H1 (cell line): Measurements from ENCODE around the gene MAPK13. TPM values are rescaled to one million over a fixed set of nuclear protein-coding genes. Genes with fewer than 3 reads are reported as not detected.

Experiments used
- CTCF ChIA-PET: fragments of 300-600 bp; sonication (Branson Sonifier 250); formaldehyde crosslinking; loops from one replicate; lab custom pipeline; 2021; ENCODE audit not compliant: partially characterized antibody; lab: Charles Lee
- POLR2A ChIA-PET: fragments of 300-600 bp; sonication (Branson Sonifier 250); formaldehyde crosslinking; loops from one replicate; lab custom pipeline; 2021; ENCODE audit warnings: inconsistent platforms; ENCODE audit not compliant: partially characterized antibody; lab: Charles Lee
- DNase-seq, 2 experiments: peaks; one replicate each; pipeline versions ENCODE4 v3.0.0 to v3.0.0-alpha.2; 2010 to 2022; ENCODE audit warnings: low spot score in 2 of 2, low read depth in 1 of 2, mixed read lengths in 1 of 2
- FAIRE-seq: peaks from 2 replicates; lab custom pipeline; 2011; peaks lifted over from hg19 to GRCh38; lab: Jason Lieb, UNC
- H2AFZ ChIP-seq: 2 replicates; pipeline ENCODE4 v1.8.1; 2012; ENCODE audit warnings: low read length, inconsistent platforms
- H2AK5ac ChIP-seq: 2 replicates; pipeline ENCODE4 v1.6.1; 2013; ENCODE audit warnings: low read depth, low read length
- H2BK120ac ChIP-seq: replicated peaks from 2 replicates; pipeline ENCODE3; 2013; ENCODE audit warnings: low read depth, low read length, inconsistent platforms
- H2BK12ac ChIP-seq: 2 replicates; pipeline ENCODE4 v1.6.1; 2013; ENCODE audit warnings: low read depth, low read length
- H2BK15ac ChIP-seq: 2 replicates; pipeline ENCODE4 v1.6.1; 2013; ENCODE audit warnings: low read length
- H2BK20ac ChIP-seq: 2 replicates; pipeline ENCODE4 v1.6.1; 2013; ENCODE audit warnings: low read length
- H2BK5ac ChIP-seq: 2 replicates; pipeline ENCODE4 v1.6.1; 2013; ENCODE audit warnings: low read depth, low read length
- H3K14ac ChIP-seq: 2 replicates; pipeline ENCODE4 v1.6.1; 2013; ENCODE audit warnings: inconsistent platforms; ENCODE audit not compliant: insufficient read length
- H3K18ac ChIP-seq: 2 replicates; pipeline ENCODE4 v1.6.1; 2013; ENCODE audit warnings: low read length; ENCODE audit errors: extremely low read depth
- H3K23ac ChIP-seq: 2 replicates; pipeline ENCODE4 v1.6.1; 2013; ENCODE audit warnings: inconsistent platforms; ENCODE audit not compliant: insufficient read length
- H3K23me2 ChIP-seq: 2 replicates; pipeline ENCODE4 v1.6.1; 2013; ENCODE audit warnings: low read depth, low read length
- H3K27ac ChIP-seq: 2 replicates; pipeline ENCODE4 v1.6.1; 2011; ENCODE audit warnings: low read depth, low read length, inconsistent platforms
- H3K27me3 ChIP-seq, 4 experiments: replicated peaks in 1 of 4; 1 replicate in 1 of 4; 2 replicates in 3 of 4; pipeline versions ENCODE4 v1.6.1 to v1.8.1; 2011 to 2013; ENCODE audit warnings: low read length in 3 of 4, mild to moderate bottlenecking in 3 of 4, inconsistent platforms in 2 of 4, mixed read lengths in 2 of 4, moderate library complexity in 1 of 4; ENCODE audit not compliant: control insufficient read depth in 3 of 4, insufficient read depth in 3 of 4; ENCODE audit errors: extremely low read depth in 1 of 4
- H3K36me3 ChIP-seq, 4 experiments: 2 replicates each; pipeline versions ENCODE4 v1.6.1 to v1.8.1; 2011 to 2013; ENCODE audit warnings: mild to moderate bottlenecking in 4 of 4, low read length in 3 of 4, moderate library complexity in 2 of 4, control low read depth in 1 of 4, inconsistent platforms in 1 of 4; ENCODE audit not compliant: insufficient read depth in 4 of 4, control insufficient read depth in 2 of 4
- H3K4ac ChIP-seq: replicated peaks from 2 replicates; pipeline ENCODE3; 2013; ENCODE audit warnings: low read length, low read depth, mixed read lengths, inconsistent platforms; ENCODE audit not compliant: insufficient read length
- H3K4me1 ChIP-seq, 4 experiments: replicated peaks in 1 of 4; 1 replicate in 1 of 4; 2 replicates in 3 of 4; pipeline versions ENCODE4 v1.6.1 to v1.8.1; 2011 to 2013; ENCODE audit warnings: low read length in 3 of 4, inconsistent platforms in 2 of 4, mixed read lengths in 1 of 4; ENCODE audit not compliant: insufficient read depth in 4 of 4, control insufficient read depth in 3 of 4
- H3K4me2 ChIP-seq, 2 experiments: 2 replicates each; pipeline versions ENCODE4 v1.6.1 to v1.8.1; 2011 to 2013; ENCODE audit warnings: low read depth in 2 of 2, low read length in 2 of 2, control low read depth in 1 of 2, inconsistent platforms in 1 of 2, mild to moderate bottlenecking in 1 of 2; ENCODE audit not compliant: insufficient read depth in 1 of 2
- H3K4me3 ChIP-seq, 4 experiments: fragments of 200-600, 300-600 bp in 1 of 4; sonication (generic), shearing (Covaris generic), sonication (Bioruptor Twin) in 1 of 4; 2 replicates each; pipeline versions ENCODE4 v1.5.1 to v1.8.1; 2011 to 2016; ENCODE audit warnings: low read length in 4 of 4, low read depth in 3 of 4, control low read depth in 2 of 4, inconsistent platforms in 2 of 4, mild to moderate bottlenecking in 2 of 4, mixed read lengths in 1 of 4, moderate library complexity in 1 of 4; ENCODE audit not compliant: insufficient read depth in 2 of 4; ENCODE audit errors: extremely low read depth in 1 of 4
- H3K56ac ChIP-seq: replicated peaks from 2 replicates; pipeline ENCODE3; 2013; ENCODE audit warnings: low read depth, mild to moderate bottlenecking, mixed read lengths, low read length, inconsistent platforms; ENCODE audit not compliant: insufficient read length
- H3K79me1 ChIP-seq: 2 replicates; pipeline ENCODE4 v1.6.1; 2013; ENCODE audit warnings: low read depth, low read length, control low read depth
- H3K79me2 ChIP-seq, 2 experiments: 2 replicates each; pipeline versions ENCODE4 v1.6.1 to v1.8.1; 2012 to 2013; ENCODE audit warnings: low read length in 2 of 2, mild to moderate bottlenecking in 2 of 2, inconsistent platforms in 1 of 2; ENCODE audit not compliant: insufficient read depth in 2 of 2, control insufficient read depth in 1 of 2
- H3K9ac ChIP-seq, 4 experiments: replicated peaks in 1 of 4; 1 replicate in 1 of 4; 2 replicates in 3 of 4; pipeline versions ENCODE4 v1.6.1 to v1.8.1; 2011 to 2013; ENCODE audit warnings: low read depth in 3 of 4, low read length in 3 of 4, control low read depth in 2 of 4, mild to moderate bottlenecking in 2 of 4, moderate library complexity in 2 of 4, inconsistent platforms in 1 of 4; ENCODE audit errors: extremely low read depth in 1 of 4
- H3K9me3 ChIP-seq, 2 experiments: 2 replicates each; pipeline versions ENCODE4 v1.6.1 to v1.8.1; 2012 to 2013; ENCODE audit warnings: mild to moderate bottlenecking in 2 of 2, moderate library complexity in 2 of 2, control low read depth in 1 of 2, inconsistent platforms in 1 of 2, low read depth in 1 of 2, low read length in 1 of 2, mixed read lengths in 1 of 2; ENCODE audit not compliant: insufficient read depth in 2 of 2
- H4K20me1 ChIP-seq, 2 experiments: replicated peaks in 1 of 2; 2 replicates each; pipeline versions ENCODE3 to v1.8.1; 2011 to 2013; ENCODE audit warnings: inconsistent platforms in 2 of 2, low read length in 2 of 2, mild to moderate bottlenecking in 1 of 2; ENCODE audit not compliant: insufficient read depth in 2 of 2, control insufficient read depth in 1 of 2
- H4K5ac ChIP-seq: 2 replicates; pipeline ENCODE4 v1.6.1; 2013; ENCODE audit warnings: low read length, low read depth, mixed read lengths, inconsistent platforms; ENCODE audit not compliant: insufficient read length
- H4K8ac ChIP-seq: 2 replicates; pipeline ENCODE4 v1.8.0; 2013; ENCODE audit warnings: mild to moderate bottlenecking, moderate library complexity, low read length, inconsistent platforms; ENCODE audit not compliant: insufficient read depth; ENCODE audit errors: extremely low read depth
- H4K91ac ChIP-seq: replicated peaks from 2 replicates; pipeline ENCODE3; 2013; ENCODE audit warnings: low read length, mixed read lengths, inconsistent platforms; ENCODE audit not compliant: insufficient read length
- CBX5 ChIP-seq: fragments of 300-800, 300-1000 bp; sonication (generic); IDR thresholded peaks from 2 replicates; pipeline ENCODE4 v1.7.1; 2016; ENCODE audit warnings: antibody characterized with exemption, low read length, low read depth
- EP300 ChIP-seq, 2 experiments: IDR thresholded peaks; 1 replicate in 1 of 2; 2 replicates in 1 of 2; pipeline ENCODE4 v1.6.1; 2011 to 2012; ENCODE audit warnings: low read depth in 2 of 2, low read length in 2 of 2, mild to moderate bottlenecking in 2 of 2, borderline replicate concordance in 1 of 2, inconsistent platforms in 1 of 2, moderate library complexity in 1 of 2
- HDAC2 ChIP-seq, 2 experiments: fragments of 300-600 bp in 1 of 2; sonication (generic) in 1 of 2; IDR thresholded peaks; 2 replicates each; pipeline ENCODE4 v1.6.1; 2011 to 2012; ENCODE audit warnings: low read depth in 2 of 2, low read length in 2 of 2, mild to moderate bottlenecking in 2 of 2, moderate library complexity in 2 of 2, borderline replicate concordance in 1 of 2, inconsistent platforms in 1 of 2
- KDM1A ChIP-seq: fragments of 200-600, 300-600 bp; sonication (generic); IDR thresholded peaks from 2 replicates; pipeline ENCODE4 v1.7.1; 2016; ENCODE audit warnings: mild to moderate bottlenecking, low read length, borderline replicate concordance
- POU5F1 ChIP-seq: IDR thresholded peaks from 2 replicates; pipeline ENCODE4 v1.6.1; 2011; ENCODE audit warnings: low read depth, mild to moderate bottlenecking, low read length, moderate library complexity
- TCF12 ChIP-seq: IDR thresholded peaks from 2 replicates; pipeline ENCODE4 v1.6.1; 2011; ENCODE audit warnings: low read depth, mild to moderate bottlenecking, low read length
- WGBS, 2 experiments: shearing (Covaris generic) in 1 of 2; methylation state at CpG; one replicate each; pipeline versions ENCODE4 v1.1.6 to v1.1.7; 2013 to 2015; ENCODE audit warnings: low lambda C conversion rate in 2 of 2, mixed read lengths in 2 of 2, inconsistent platforms in 1 of 2, low coverage in 1 of 2, missing lambda C conversion rate in 1 of 2; ENCODE audit not compliant: insufficient replicate concordance in 2 of 2, insufficient coverage in 1 of 2, insufficient read length in 1 of 2; ENCODE audit errors: extremely low coverage in 1 of 2, missing lambda C conversion rate in 1 of 2; 5-methylcytosine and 5-hydroxymethylcytosine counted together
- polyA plus RNA-seq, 7 experiments: library from polyadenylated mRNA; depleted of rRNA in 3 of 7; stranded (reverse) in 5 of 7; unstranded in 2 of 7; fragments of >200 nt in 5 of 7; fragments of 200-250 nt in 2 of 7; gene quantifications; 1 replicate in 5 of 7; 2 replicates in 1 of 7; 4 replicates in 1 of 7; pipeline versions ENCODE4 v1.2.1 to v1.2.3, GENCODE V29; 2011 to 2013; ENCODE audit warnings: missing spikeins in 2 of 7, mixed read lengths in 2 of 7
- total RNA-seq: library from RNA; stranded (reverse); fragmentation: NEBNext Ultra II Directional; extraction: Animal tissue kit (Norgen Biotek cat#: 25700); gene quantifications from 2 replicates; pipeline ENCODE4 v1.2.1, GENCODE V29; 2021

The MAPK13 gene
- total and polyA plus RNA-seq, 2 of the 8 experiments (the other 6 are each of a cell fraction or from before 2014, with no cell fraction given), result 10.1 to 14.1 TPM

DNA sequence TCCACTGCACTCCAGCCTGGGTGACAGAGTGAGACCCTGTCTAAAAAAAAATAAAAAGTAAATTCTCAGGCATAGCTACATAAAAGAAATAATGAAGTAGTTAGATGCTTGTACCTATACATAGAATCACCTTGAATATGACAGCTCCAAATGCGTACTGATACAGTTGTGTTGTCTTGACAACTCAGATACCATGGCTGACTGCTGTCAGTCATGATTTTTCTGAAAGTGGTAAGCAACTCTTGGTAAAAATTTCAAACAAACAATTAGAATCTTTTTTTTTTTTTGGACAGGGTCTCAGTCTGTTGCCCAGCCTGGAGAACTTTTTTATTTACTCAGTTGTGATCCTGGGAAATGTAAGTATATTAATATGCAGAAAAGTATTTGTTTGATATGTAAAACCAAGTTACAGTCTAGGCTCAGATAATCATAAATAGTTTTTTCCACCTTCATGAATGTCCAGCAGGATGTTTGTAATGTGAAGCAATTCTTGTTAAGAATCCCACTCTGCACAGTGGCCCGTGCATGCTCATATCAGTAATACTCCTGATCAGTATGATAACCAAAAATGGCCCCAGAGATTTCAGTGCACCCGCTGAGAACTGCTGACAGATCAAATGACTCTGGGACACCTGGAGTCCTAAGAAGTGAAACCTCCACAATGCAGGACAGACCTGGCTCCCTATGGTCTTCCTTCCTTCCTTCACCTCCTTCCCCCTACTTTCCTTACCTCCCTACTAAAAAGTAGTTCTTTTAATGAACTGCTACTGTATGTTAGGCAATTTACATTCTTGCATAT lies 14.0 kb upstream of the MAPK13 start:
- Histone ChIP-seq H3K4me2 (no peak overlapping the region), H2AFZ (no peak overlapping the region), H3K36me3 (no peaks in the 10 kb centered on the region), H3K14ac (no peak overlapping the region), H3K9me3 (no peaks in the 10 kb centered on the region), H2BK12ac (no peak overlapping the region), H3K56ac (no peak overlapping the region), H4K91ac (no peak overlapping the region), H3K4me1 (peaks cover 3 to 13% (median 6%) of the 10 kb centered on the region in 4 experiments; a peak in 6 of 7 replicates), H2BK15ac (no peak overlapping the region), H3K18ac (no peak overlapping the region), H3K23me2 (no peaks in the 10 kb centered on the region), H2BK120ac (no peak overlapping the region), H3K9ac (no peak overlapping the region), H2BK20ac (no peak overlapping the region), H4K8ac (no peak overlapping the region), H3K27ac (no peak overlapping the region), H4K5ac (no peak overlapping the region), H2BK5ac (no peak overlapping the region), H4K20me1 (peaks cover 0 to 2% of the 10 kb centered on the region in 2 experiments), H3K27me3 (no peaks in the 10 kb centered on the region), H2AK5ac (no peak overlapping the region), H3K23ac (no peak overlapping the region), H3K4ac (no peak overlapping the region), H3K79me1 (no peaks in the 10 kb centered on the region), H3K4me3 (no peak overlapping the region), H3K79me2 (no peaks in the 10 kb centered on the region)
- TF ChIP-seq CBX5 (no peak), EP300 (IDR thresholded peaks at IDR 0.05; ENCODE audit: borderline replicate concordance in 1 of 2, low read depth in 2 of 2, low read length in 2 of 2) (no peak), TCF12 (no peak), KDM1A (no peak), HDAC2 (IDR thresholded peaks at IDR 0.05; ENCODE audit: borderline replicate concordance in 1 of 2, low read depth in 2 of 2, low read length in 2 of 2) (no peak), POU5F1 (no peak)
- 83% methylated on average over 3 of the region's 3 CpGs; no CpG with 5 or more reads in 1 of the 2 experiments for WGBS, 2 experiments
- ChIA-PET CTCF (interaction anchor here (1.3 to 1.4 kb wide), 2 partner anchors 11 to 22 kb away, joined by 3 to 4 read pairs; no protein-coding TSS in a partner anchor), POLR2A (no interaction called here)
- DNase-seq (no peak), FAIRE-seq (no peak)
